ENCODE data around the gene GLIPR1.
"Not testable (repeated sequence)": the region's sequence is repeated elsewhere in the genome, so short reads cannot be mapped to it uniquely, and the experiment has no call there.

GLIPR1 gene

GRCh38 chr12:75521224-75521623 is 40.7 kb downstream of the GLIPR1 start:
- not testable (repeated sequence) for DNase-seq (ENCODE audit: low read depth)

GRCh38 chr12:75522124-75522523 is 41.6 kb downstream of the GLIPR1 start:
- DNase-seq (ENCODE audit: low read depth): not testable (repeated sequence)

GRCh38 chr12:75525263-75525662 is 44.7 kb downstream of the GLIPR1 start:
- DNase-seq (ENCODE audit: low read depth): no peak

- DNase-seq (ENCODE audit: low read depth): no peak
These were observed 46.3 kb downstream of the GLIPR1 start for GRCh38 chr12:75526655-75527511.

- no peak for DNase-seq (ENCODE audit: low read depth)
These were observed 47.7 kb downstream of the GLIPR1 start for GRCh38 chr12:75528272-75528671.

- DNase-seq (ENCODE audit: low read depth): no peak
These were observed 48.1 kb downstream of the GLIPR1 start for GRCh38 chr12:75528692-75529091.

- DNase-seq (ENCODE audit: low read depth): no peak
These were observed 48.8 kb downstream of the GLIPR1 start for GRCh38 chr12:75529316-75529715.

GRCh38 chr12:75529826-75530225 is 49.3 kb downstream of the GLIPR1 start:
- DNase-seq (ENCODE audit: low read depth): no peak

GRCh38 chr12:75533239-75533638 is 52.7 kb downstream of the GLIPR1 start:
- DNase-seq (ENCODE audit: low read depth): no peak

- DNase-seq (ENCODE audit: low read depth): no peak
These were observed 59.3 kb downstream of the GLIPR1 start for GRCh38 chr12:75539889-75540288.

GRCh38 chr12:75542942-75543341 is 62.4 kb downstream of the GLIPR1 start:
- no peak for DNase-seq (ENCODE audit: low read depth)

- no peak for DNase-seq (ENCODE audit: low read depth)
These were observed 63.0 kb downstream of the GLIPR1 start for GRCh38 chr12:75543529-75543928.

GRCh38 chr12:75545636-75546035 is 65.1 kb downstream of the GLIPR1 start:
- DNase-seq (ENCODE audit: low read depth): no peak

- no peak for DNase-seq (ENCODE audit: low read depth)
These were observed 68.3 kb downstream of the GLIPR1 start for GRCh38 chr12:75548879-75549278.

GRCh38 chr12:75549989-75550388 is 69.4 kb downstream of the GLIPR1 start:
- no peak for DNase-seq (ENCODE audit: low read depth)

- no peak for DNase-seq (ENCODE audit: low read depth)
These were observed 70.1 kb downstream of the GLIPR1 start for GRCh38 chr12:75550401-75551240.

GRCh38 chr12:75551477-75551876 is 70.9 kb downstream of the GLIPR1 start:
- no peak for DNase-seq (ENCODE audit: low read depth)

- DNase-seq (ENCODE audit: low read depth): no peak
These were observed 72.8 kb downstream of the GLIPR1 start for GRCh38 chr12:75553398-75553797.
